Uterus (tissue), 2 donors: Measurements from ENCODE around the gene OBP2A.
"Not testable (repeated sequence)": the region's sequence is repeated elsewhere in the genome, so short reads cannot be mapped to it uniquely, and the experiment has no call there.

Experiments
- POLR2A ChIP-seq, 2 donors: fragments of 450-650 bp; IDR thresholded peaks; one replicate each; pipeline ENCODE4 v1.6.1; 2016; ENCODE audit warnings: antibody characterized with exemption in 2 of 2, mild to moderate bottlenecking in 1 of 2, moderate library complexity in 1 of 2
- TF ChIP-seq, protein P1 (sequence below), 4 experiments: fragments of 200-600 bp in 2 of 4; fragments of 450-650 bp in 2 of 4; sonication (generic) in 2 of 4; IDR thresholded peaks; one replicate each; pipeline ENCODE4 v1.5.1; 2016 to 2019; ENCODE audit warnings: antibody characterized with exemption in 4 of 4, mild to moderate bottlenecking in 2 of 4, moderate library complexity in 1 of 4

GRCh38 chr9:135549478-135550343, 3.8 kb downstream of the OBP2A start:
- TF ChIP-seq, protein P1, sequence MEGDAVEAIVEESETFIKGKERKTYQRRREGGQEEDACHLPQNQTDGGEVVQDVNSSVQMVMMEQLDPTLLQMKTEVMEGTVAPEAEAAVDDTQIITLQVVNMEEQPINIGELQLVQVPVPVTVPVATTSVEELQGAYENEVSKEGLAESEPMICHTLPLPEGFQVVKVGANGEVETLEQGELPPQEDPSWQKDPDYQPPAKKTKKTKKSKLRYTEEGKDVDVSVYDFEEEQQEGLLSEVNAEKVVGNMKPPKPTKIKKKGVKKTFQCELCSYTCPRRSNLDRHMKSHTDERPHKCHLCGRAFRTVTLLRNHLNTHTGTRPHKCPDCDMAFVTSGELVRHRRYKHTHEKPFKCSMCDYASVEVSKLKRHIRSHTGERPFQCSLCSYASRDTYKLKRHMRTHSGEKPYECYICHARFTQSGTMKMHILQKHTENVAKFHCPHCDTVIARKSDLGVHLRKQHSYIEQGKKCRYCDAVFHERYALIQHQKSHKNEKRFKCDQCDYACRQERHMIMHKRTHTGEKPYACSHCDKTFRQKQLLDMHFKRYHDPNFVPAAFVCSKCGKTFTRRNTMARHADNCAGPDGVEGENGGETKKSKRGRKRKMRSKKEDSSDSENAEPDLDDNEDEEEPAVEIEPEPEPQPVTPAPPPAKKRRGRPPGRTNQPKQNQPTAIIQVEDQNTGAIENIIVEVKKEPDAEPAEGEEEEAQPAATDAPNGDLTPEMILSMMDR (IDR thresholded peaks at IDR 0.05) = not testable (repeated sequence)
- not testable (repeated sequence) for TF ChIP-seq POLR2A (IDR thresholded peaks at IDR 0.05)
